HepG2 (cell line): ENCODE data around the gene TSC22D2. TPM values are rescaled to one million over a fixed set of nuclear protein-coding genes. Genes with fewer than 3 reads are reported as not detected.

Experiments
- BRD4 ChIP-seq: sonication (generic); formaldehyde crosslinking; IDR thresholded peaks from 2 replicates; pipeline ENCODE4 v1.4.0; 2020; ENCODE audit warnings: missing genetic modification reagents
- CEBPG ChIP-seq: IDR thresholded peaks from 2 replicates; pipeline ENCODE4 v1.6.1; 2016
- HNF4A ChIP-seq: sonication (generic); formaldehyde crosslinking; IDR thresholded peaks from 2 replicates; pipeline ENCODE4 v1.4.0; 2020; ENCODE audit warnings: missing genetic modification reagents
- IRF9 ChIP-seq: sonication (generic); formaldehyde crosslinking; IDR thresholded peaks from 2 replicates; pipeline ENCODE4 v1.8.0; 2022; ENCODE audit warnings: missing genetic modification reagents, mild to moderate bottlenecking, borderline replicate concordance
- LCORL ChIP-seq, 2 experiments: fragments of 450-650 bp in 1 of 2; sonication (generic) in 1 of 2; formaldehyde crosslinking in 1 of 2; IDR thresholded peaks; 2 replicates each; pipeline versions ENCODE4 v1.5.0 to v1.6.1; 2017 to 2020; ENCODE audit warnings: antibody characterized with exemption in 1 of 2, missing genetic modification reagents in 1 of 2
- MXI1 ChIP-seq: IDR thresholded peaks from 3 replicates; pipeline ENCODE4 v1.6.1; 2012; ENCODE audit warnings: low read depth, low read length, inconsistent platforms, borderline replicate concordance
- POGZ ChIP-seq: sonication (generic); formaldehyde crosslinking; IDR thresholded peaks from 2 replicates; pipeline ENCODE4 v1.4.0; 2020; ENCODE audit warnings: mild to moderate bottlenecking, missing genetic modification reagents
- RBM22 ChIP-seq: fragments of 200-400 bp; formaldehyde crosslinking; optimal IDR thresholded peaks from 2 replicates; pipeline ENCODE3; 2017; ENCODE audit warnings: mild to moderate bottlenecking, low read length, moderate library complexity
- SSRP1 ChIP-seq: IDR thresholded peaks from 2 replicates; pipeline ENCODE4 v1.6.1; 2016; ENCODE audit warnings: control low read depth
- U2AF2 ChIP-seq: fragments of 200-400 bp; formaldehyde crosslinking; IDR thresholded peaks from 2 replicates; pipeline ENCODE4 v1.6.1; 2017; ENCODE audit warnings: low read depth, mild to moderate bottlenecking, low read length
- YY1 ChIP-seq: IDR thresholded peaks from 2 replicates; pipeline ENCODE4 v1.6.1; 2011; ENCODE audit warnings: low read length, low read depth, moderate library complexity, mild to moderate bottlenecking; ENCODE audit not compliant: insufficient read depth, insufficient replicate concordance
- ZFP82 ChIP-seq: sonication (generic); formaldehyde crosslinking; IDR thresholded peaks from 2 replicates; pipeline ENCODE4 v1.5.1; 2020; ENCODE audit warnings: mild to moderate bottlenecking, missing genetic modification reagents, borderline replicate concordance
- ZNF777 ChIP-seq: sonication (generic); formaldehyde crosslinking; IDR thresholded peaks from 2 replicates; pipeline ENCODE4 v1.4.0; 2020; ENCODE audit warnings: missing genetic modification reagents
- polyA plus RNA-seq, 8 experiments: library from polyadenylated mRNA; depleted of rRNA in 3 of 8; stranded (reverse) in 7 of 8; unstranded in 1 of 8; fragments of >200 nt; fragmentation: Illumina TruSeq in 4 of 8; extraction: Trizol in 4 of 8; gene quantifications; 2 replicates each; pipeline versions ENCODE4 v1.2.1 to v1.2.3, GENCODE V29; 2011 to 2016; ENCODE audit warnings: low read depth in 4 of 8, missing spikeins in 1 of 8, mixed read lengths in 1 of 8; ENCODE audit not compliant: insufficient read depth in 1 of 8
- total RNA-seq, 5 experiments: library from RNA; depleted of rRNA; stranded (reverse); fragments of >200 nt; fragmentation: Illumina TruSeq; extraction: Trizol; gene quantifications; 2 replicates each; pipeline ENCODE4 v1.2.3, GENCODE V29; 2016; ENCODE audit warnings: low read depth in 1 of 5
- TF ChIP-seq, protein P1 (sequence below): sonication (generic); formaldehyde crosslinking; IDR thresholded peaks from 2 replicates; pipeline ENCODE4 v1.4.0; 2020; ENCODE audit warnings: mild to moderate bottlenecking, missing genetic modification reagents
- TF ChIP-seq, protein P2 (sequence below): sonication (generic); formaldehyde crosslinking; IDR thresholded peaks from 2 replicates; pipeline ENCODE4 v1.5.1; 2020; ENCODE audit warnings: mild to moderate bottlenecking, missing genetic modification reagents, borderline replicate concordance
- TF ChIP-seq, protein P3 (sequence below): sonication (generic); formaldehyde crosslinking; IDR thresholded peaks from 2 replicates; pipeline ENCODE4 v1.4.0; 2020; ENCODE audit warnings: low read depth, missing genetic modification reagents

TSC22D2 gene
- total and polyA plus RNA-seq, 2 of the 13 experiments (the other 11 are each of a cell fraction or from before 2014, with no cell fraction given): 4.6 to 8.2 TPM

GRCh38 chr3:150409512-150410310 is 1.6 kb downstream of the TSC22D2 start (continued):
- TF ChIP-seq IRF9 (CRISPR knock-in tag): 0 out of 2 replicates have a peak, but pooled peaks have one; percentile 62
- TF ChIP-seq POGZ: peak; percentile 53
- TF ChIP-seq, protein P1, sequence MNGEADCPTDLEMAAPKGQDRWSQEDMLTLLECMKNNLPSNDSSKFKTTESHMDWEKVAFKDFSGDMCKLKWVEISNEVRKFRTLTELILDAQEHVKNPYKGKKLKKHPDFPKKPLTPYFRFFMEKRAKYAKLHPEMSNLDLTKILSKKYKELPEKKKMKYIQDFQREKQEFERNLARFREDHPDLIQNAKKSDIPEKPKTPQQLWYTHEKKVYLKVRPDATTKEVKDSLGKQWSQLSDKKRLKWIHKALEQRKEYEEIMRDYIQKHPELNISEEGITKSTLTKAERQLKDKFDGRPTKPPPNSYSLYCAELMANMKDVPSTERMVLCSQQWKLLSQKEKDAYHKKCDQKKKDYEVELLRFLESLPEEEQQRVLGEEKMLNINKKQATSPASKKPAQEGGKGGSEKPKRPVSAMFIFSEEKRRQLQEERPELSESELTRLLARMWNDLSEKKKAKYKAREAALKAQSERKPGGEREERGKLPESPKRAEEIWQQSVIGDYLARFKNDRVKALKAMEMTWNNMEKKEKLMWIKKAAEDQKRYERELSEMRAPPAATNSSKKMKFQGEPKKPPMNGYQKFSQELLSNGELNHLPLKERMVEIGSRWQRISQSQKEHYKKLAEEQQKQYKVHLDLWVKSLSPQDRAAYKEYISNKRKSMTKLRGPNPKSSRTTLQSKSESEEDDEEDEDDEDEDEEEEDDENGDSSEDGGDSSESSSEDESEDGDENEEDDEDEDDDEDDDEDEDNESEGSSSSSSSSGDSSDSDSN (CRISPR knock-in tag): peak; percentile 92; the same call in 1 of the 2 replicates
- TF ChIP-seq BRD4 (CRISPR knock-in tag): no peak
- peak; percentile 71 for TF ChIP-seq YY1
- no peak for TF ChIP-seq RBM22
- no peak for TF ChIP-seq HNF4A (CRISPR knock-in tag)
- peak; percentile 75 for TF ChIP-seq ZNF777 (CRISPR knock-in tag)
- peak; percentile 39; the same call in 1 of the 3 replicates for TF ChIP-seq MXI1
- TF ChIP-seq CEBPG: no peak
- no peak for TF ChIP-seq LCORL (IDR thresholded peaks at IDR 0.05)
- TF ChIP-seq LCORL (CRISPR knock-in tag; IDR thresholded peaks at IDR 0.05): peak; percentile 64
- TF ChIP-seq U2AF2: no peak
- TF ChIP-seq SSRP1 (CRISPR knock-in tag): no peak
- TF ChIP-seq, protein P2, sequence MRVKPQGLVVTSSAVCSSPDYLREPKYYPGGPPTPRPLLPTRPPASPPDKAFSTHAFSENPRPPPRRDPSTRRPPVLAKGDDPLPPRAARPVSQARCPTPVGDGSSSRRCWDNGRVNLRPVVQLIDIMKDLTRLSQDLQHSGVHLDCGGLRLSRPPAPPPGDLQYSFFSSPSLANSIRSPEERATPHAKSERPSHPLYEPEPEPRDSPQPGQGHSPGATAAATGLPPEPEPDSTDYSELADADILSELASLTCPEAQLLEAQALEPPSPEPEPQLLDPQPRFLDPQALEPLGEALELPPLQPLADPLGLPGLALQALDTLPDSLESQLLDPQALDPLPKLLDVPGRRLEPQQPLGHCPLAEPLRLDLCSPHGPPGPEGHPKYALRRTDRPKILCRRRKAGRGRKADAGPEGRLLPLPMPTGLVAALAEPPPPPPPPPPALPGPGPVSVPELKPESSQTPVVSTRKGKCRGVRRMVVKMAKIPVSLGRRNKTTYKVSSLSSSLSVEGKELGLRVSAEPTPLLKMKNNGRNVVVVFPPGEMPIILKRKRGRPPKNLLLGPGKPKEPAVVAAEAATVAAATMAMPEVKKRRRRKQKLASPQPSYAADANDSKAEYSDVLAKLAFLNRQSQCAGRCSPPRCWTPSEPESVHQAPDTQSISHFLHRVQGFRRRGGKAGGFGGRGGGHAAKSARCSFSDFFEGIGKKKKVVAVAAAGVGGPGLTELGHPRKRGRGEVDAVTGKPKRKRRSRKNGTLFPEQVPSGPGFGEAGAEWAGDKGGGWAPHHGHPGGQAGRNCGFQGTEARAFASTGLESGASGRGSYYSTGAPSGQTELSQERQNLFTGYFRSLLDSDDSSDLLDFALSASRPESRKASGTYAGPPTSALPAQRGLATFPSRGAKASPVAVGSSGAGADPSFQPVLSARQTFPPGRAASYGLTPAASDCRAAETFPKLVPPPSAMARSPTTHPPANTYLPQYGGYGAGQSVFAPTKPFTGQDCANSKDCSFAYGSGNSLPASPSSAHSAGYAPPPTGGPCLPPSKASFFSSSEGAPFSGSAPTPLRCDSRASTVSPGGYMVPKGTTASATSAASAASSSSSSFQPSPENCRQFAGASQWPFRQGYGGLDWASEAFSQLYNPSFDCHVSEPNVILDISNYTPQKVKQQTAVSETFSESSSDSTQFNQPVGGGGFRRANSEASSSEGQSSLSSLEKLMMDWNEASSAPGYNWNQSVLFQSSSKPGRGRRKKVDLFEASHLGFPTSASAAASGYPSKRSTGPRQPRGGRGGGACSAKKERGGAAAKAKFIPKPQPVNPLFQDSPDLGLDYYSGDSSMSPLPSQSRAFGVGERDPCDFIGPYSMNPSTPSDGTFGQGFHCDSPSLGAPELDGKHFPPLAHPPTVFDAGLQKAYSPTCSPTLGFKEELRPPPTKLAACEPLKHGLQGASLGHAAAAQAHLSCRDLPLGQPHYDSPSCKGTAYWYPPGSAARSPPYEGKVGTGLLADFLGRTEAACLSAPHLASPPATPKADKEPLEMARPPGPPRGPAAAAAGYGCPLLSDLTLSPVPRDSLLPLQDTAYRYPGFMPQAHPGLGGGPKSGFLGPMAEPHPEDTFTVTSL (CRISPR knock-in tag): no peak
- TF ChIP-seq, protein P3, sequence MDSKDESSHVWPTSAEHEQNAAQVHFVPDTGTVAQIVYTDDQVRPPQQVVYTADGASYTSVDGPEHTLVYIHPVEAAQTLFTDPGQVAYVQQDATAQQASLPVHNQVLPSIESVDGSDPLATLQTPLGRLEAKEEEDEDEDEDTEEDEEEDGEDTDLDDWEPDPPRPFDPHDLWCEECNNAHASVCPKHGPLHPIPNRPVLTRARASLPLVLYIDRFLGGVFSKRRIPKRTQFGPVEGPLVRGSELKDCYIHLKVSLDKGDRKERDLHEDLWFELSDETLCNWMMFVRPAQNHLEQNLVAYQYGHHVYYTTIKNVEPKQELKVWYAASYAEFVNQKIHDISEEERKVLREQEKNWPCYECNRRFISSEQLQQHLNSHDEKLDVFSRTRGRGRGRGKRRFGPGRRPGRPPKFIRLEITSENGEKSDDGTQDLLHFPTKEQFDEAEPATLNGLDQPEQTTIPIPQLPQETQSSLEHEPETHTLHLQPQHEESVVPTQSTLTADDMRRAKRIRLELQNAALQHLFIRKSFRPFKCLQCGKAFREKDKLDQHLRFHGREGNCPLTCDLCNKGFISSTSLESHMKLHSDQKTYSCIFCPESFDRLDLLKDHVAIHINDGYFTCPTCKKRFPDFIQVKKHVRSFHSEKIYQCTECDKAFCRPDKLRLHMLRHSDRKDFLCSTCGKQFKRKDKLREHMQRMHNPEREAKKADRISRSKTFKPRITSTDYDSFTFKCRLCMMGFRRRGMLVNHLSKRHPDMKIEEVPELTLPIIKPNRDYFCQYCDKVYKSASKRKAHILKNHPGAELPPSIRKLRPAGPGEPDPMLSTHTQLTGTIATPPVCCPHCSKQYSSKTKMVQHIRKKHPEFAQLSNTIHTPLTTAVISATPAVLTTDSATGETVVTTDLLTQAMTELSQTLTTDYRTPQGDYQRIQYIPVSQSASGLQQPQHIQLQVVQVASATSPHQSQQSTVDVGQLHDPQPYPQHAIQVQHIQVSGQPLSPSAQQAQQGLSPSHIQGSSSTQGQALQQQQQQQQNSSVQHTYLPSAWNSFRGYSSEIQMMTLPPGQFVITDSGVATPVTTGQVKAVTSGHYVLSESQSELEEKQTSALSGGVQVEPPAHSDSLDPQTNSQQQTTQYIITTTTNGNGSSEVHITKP (CRISPR knock-in tag): peak; percentile 97
- TF ChIP-seq ZFP82 (CRISPR knock-in tag): peak; percentile 78; the same call in 1 of the 2 replicates
